Raji (cell line): ENCODE measurements around the gene B2M.

Experiments used
- POLR2A ChIP-seq: IDR thresholded peaks from 2 replicates; pipeline ENCODE4 v1.6.1; 2011; ENCODE audit warnings: low read depth, low read length, control low read depth; ENCODE audit not compliant: insufficient read depth

Gene B2M

DNA sequence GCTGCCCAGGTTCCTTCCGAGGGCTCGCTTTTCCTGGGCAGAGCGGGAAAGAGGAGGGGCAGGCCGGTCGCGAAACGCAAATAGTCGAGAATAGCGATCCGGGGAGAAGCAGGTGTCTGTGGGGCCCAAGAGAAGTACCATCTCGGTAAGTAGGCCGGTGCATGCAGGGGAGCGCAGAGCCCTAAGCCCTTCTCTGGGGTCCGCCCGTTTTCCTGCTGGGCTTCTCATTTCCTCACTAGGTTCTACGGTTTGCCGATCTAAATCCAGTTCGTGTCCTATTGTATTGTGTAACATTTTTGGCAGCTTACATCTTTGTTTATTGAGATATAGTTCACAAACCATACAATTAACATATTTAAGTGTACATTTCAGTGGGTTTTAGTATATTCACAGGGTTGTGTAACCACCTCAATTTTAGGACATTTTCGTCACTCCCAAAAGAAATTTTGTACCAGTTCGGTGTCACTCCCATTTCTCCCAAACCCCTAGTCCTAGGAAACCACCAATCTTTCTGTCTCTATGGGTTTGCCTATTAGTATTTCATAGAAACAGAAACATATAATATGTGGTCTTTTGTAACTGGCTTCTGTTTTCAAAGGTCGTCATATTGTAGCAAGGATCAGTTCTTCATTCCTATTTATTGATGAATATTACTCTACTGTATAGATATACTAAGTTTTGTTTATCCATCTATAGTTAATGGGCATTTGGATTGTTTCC lies 18.3 kb downstream of the B2M start:
- TF ChIP-seq POLR2A = no peak

DNA sequence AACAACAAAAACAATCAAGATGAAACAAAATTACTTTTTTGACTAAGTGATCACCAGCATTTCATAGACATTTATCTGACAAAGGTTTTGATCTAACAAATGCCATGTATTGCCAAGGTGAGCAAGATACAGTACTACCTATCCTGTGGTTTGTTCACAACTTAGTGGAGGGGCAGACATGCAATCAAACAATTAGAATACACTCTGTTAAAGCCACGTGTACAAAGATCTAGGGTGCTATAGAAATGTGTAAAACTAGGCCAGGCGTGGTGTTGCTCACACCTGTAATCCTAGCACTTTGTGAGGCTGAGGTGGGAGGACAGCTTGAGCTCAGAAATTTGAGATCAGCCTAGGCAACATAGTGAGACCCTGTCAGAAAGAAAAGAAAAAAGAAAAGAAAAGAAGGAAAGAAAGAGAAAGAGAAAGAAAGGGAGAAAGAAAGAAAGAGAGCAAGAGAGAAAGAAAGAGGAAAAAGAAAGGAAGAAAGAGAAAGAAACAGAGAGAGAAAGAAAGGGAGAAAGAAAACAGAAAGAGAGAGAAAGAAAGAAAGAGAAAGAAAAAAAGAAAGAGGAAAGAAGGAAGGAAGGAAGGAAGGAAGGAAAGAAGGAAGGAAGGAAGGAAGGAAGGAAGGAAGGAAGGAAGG lies 23.6 kb downstream of the B2M start:
- no peak for TF ChIP-seq POLR2A

DNA sequence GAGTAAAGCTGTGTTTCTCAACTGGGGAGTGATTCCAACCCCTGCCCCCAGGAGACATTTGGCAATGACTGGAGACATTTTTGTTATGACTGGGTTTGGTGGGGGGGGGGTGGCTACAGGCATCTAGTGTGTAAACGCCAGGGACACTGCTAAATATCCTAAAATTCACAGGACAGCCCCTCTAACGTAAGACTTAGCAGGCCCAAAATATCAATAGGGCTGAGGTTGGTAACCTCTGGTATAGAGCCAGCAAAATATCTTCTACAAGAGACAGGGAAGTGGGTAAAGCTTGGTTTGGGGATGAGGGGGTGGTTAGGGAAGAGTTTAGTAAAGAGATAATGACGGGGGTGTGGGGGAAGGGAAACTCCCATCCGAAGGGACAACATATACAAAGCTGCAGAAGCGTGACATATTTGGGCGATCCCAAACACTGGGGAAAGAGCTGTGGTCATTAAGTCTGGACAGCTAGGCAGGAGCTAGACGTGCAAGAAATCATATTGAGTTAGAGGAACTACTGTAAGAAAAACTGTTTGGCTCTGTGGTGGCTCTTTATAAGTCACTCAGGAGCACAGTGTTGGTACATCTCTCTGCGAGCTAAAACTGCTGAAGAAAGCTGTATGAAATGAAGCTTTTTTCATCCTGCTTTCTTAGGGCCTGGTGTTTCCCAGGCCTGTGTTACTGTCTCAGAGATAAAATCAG lies 24.3 kb downstream of the B2M start:
- no peak for TF ChIP-seq POLR2A

DNA sequence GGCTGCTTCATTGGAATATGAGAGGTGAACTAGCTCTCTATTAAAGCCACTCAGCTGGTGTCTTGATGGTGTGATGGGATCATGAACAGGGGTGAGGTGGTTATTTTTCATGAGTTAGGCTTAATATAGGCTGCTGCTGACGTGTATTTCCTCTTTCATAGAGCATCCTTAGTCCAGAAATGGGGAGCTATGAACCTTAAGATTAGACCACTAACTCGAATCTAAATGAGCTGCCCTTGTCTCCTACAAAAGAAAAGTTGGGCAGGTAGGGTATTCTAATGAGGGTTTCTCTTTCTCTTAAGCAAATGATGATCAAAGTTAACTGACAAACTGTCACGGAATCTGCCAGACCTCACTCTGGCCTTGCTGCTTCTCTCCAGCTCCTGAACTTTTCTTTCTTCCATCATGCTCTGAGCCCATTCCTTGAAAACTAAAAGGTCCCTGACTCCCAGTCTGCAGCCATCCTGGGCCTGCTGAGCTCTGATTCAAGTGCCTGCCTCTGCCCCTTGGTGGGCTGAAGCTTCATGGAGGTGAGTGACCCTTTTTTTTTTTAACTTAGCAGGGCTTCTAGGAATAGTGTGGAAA lies 25.0 kb downstream of the B2M start, which contains the start of gene TRIM69:
TRIM69 (plus strand) TSS at position 348 of the 585 bp plus-strand sequence; CDS start at position 525, 177 bp downstream.
- TF ChIP-seq POLR2A = no peak

DNA sequence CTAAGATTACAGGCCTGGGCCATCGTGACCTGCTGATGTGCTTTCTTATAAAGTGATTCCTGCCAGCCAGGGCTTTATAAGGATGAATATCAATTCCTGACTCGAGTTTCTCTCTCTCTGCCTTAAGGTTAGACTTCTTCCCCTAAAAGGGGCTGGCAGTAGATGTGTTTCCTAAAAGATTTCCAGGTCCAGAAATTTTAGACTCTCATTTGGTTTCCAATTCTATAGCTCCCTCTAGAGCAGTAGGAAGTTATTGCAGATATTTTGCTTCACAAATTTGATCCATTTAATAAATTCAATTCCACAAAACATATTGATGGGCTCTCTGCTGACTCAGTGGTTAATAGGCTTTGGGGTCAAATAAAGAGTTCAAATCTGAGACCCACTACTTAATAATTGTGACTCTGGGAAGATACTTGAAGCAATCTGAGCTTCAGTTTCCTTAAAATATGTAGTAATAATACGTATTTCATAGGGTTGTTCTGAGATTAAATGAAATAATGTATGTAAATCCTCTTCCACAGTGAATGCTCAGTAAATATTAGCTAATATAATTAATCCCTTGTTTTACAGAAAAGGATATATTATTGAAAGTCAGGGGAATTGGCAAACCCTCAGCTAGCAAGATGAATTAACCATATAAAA lies 27.1 kb downstream of the B2M start:
- no peak for TF ChIP-seq POLR2A

DNA sequence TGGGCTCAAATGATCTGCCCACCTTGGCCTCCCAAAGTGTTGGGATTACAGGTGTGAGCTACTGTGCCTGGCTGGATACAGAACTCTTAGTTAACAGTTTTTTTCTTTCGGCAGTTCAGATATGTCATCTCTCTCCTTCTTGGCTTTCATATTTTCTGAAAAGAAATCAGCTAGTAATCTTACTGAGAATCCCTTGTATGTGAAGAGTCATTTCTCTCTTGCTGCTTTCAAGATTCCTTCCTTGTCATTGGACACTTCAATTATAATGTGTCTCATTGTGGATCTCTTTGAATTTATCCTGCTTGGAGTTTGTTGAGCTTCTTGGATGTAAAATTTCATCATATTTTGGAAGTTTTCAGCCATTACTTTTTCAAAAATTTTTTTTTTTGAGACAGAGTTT lies 42.0 kb downstream of the B2M start:
- TF ChIP-seq POLR2A = no peak

DNA sequence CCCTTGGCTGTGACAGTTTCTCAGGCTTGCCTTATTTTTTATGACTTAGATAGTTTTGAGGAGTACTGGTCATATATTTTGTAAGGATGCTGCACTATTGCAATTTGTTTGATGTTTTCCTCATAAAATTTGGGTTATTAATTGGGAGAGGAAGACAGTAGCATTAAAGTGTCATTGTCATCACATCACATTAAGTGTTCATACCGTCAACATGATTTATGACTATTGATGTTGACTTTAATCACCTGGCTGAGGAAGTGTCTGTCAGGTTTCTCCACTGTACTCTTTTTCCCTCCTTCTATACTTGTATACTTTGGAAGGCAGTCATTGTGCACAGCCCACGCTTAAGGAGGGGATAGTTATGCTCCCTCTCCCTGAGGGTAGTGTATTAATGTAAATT lies 51.9 kb downstream of the B2M start:
- no peak for TF ChIP-seq POLR2A

DNA sequence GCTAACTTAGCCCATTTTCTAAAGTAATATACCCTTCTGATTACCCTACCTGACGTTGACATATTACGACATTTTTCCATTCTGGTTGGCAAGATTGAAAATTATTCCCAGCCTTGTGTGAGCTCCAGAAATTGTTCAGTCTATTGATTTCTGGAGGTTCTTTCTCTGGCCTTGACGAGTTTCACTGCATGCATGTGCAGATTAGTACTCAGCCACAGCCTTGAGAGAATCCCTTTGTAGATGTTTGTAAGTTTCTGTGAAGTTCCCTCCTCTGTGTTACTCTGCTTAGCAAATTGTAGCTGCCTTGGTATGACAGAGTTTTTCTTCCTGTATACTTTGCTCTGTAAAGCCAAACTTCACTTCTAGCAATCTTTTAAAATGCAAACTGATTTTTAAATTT lies 52.5 kb downstream of the B2M start:
- no peak for TF ChIP-seq POLR2A

DNA sequence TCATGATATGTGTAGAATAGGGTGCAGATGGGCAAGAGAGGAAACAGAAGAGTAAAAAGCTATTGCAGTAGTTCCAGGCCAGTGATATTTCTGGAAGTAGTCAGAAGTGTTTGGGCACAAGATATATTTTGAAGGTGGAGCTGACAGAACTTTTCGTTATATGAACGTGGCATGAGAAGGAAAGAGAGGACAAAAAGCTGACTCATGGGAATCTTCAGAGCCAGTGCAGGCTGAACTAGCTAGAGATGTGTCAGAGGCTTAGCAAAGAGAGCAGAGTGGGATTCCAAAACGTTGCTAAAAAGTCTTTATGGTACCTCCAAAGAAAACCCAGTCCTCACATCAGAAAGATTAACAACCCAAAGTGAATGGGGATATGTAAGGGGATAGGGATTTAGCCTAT lies 53.7 kb downstream of the B2M start:
- no peak for TF ChIP-seq POLR2A
